ENCODE data around the gene USF2. TPM values are rescaled to one million over a fixed set of nuclear protein-coding genes. Genes with fewer than 3 reads are reported as not detected.

The USF2 gene
- total RNA-seq, 2 experiments from 2014 or later, result 138 to 154 TPM

DNA sequence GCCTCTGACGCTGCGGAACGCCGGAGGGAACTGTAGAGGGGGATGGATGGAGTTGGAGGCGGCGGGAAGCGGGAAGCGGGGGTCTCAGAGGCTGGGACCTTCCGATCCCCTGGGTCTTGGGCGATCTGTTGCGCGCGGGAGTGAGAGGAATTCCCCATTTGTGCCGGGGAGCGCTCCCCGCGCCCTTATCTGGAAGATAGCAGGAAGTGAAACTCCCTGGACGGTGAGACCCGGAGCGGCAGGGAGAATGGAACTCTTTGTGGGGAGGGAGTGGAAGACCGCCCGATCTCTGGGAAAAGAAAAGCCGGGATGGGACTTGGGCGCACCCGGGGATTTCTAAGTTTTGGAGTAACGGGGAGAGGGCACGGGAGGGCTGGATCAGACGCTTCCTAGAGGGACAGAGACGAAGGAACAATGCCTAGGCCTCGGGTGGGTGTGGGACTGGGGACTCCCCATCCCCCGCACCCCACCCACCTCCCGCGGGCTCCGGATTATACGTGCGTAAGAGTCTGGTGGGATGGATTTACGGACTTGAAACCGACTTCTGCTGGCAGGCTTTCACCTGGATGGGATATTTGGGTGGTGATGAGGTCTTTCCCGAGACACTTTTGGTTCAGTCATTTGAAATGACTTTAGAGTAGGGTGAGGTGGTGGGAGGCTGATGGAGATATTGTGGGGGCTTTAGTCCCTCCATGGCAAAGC lies 19.5 kb upstream of the USF2 start:
- H3K27me3 Mint-ChIP-seq, result peaks cover 29% of the 10 kb centered on the region

DNA sequence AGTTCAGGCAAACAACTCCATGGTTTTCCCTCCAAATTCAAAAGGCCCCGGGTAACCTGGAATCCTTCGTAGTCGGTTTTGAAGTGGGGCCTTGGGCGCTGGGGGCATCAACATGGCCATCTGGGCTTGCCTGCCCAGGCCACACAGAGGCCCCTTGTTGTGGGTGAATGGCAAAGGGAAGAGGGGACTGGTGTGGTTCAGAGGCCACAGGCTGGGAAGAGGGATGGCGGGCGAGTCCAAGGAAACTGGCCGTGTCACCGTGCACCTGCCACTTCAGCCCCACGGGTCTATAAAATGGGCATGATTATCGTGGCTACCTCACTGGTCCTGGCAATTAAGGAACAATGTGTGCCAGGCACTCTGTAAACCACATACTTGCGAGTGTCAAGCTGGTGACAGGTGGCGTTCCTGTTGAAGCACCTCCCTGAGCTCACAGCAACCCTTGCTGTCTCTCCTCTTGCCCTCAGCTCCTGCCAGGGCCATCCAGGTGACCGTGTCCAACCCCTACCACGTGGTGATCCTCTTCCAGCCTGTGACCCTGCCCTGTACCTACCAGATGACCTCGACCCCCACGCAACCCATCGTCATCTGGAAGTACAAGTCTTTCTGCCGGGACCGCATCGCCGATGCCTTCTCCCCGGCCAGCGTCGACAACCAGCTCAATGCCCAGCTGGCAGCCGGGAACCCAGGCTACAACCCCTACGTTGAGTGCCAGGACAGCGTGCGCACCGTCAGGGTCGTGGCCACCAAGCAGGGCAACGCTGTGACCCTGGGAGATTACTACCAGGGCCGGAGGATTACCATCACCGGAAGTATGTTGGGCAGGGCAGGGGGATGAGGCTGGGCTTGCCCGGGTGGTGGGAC lies 18.7 kb upstream of the USF2 start:
- Mint-ChIP-seq H3K36me3 (peaks cover 8% of the 10 kb centered on the region), H3K27ac (no peak overlapping the region), H3K9me3 (ENCODE audit: low read depth) (no peaks in the 10 kb centered on the region), H3K4me3 (peak overlapping the region; percentile 79), H3K4me1 (peaks cover 25% of the 10 kb centered on the region), H3K27me3 (peaks cover 24% of the 10 kb centered on the region)
- CTCF ChIA-PET, result interaction anchor here (1.1 kb wide), 1 partner anchor 20 kb away, joined by 3 read pairs; no protein-coding TSS in a partner anchor
- DNase-seq (peak; percentile 36), ATAC-seq (no peak)

More for the DNA sequence above, 19.5 kb upstream of the USF2 start:
- peak overlapping the region; percentile 79 for H3K4me3 Mint-ChIP-seq
- ATAC-seq, result no peak
- peak overlapping the region; percentile 33 for H3K27ac Mint-ChIP-seq
- peaks cover 25% of the 10 kb centered on the region for H3K4me1 Mint-ChIP-seq
- H3K36me3 Mint-ChIP-seq, result peaks cover 13% of the 10 kb centered on the region
- no peaks in the 10 kb centered on the region for H3K9me3 Mint-ChIP-seq (ENCODE audit: low read depth)
- no peak for DNase-seq
- CTCF ChIA-PET, result no interaction called here

DNA sequence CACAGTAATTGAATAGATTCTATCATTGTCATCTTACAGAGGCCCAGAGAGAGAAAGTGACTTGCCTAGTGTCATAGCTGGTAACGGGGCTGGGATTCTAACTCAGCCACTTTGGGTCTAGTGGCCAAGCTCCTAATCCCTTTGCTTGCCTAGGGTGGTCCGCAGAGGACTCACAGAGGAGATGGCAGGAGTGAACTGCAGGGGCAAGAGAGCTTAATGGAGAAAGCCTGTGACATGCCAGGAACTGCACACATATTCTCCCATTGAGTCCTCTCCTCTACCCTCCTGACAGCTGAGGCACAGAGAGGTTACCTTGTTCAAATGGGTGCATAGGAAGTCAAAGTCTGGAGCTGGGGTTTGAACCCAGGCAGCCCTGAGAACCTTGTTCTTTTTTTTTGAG lies 17.3 kb upstream of the USF2 start:
- ATAC-seq (no peak), DNase-seq (no peak)
- CTCF ChIA-PET, result interaction anchor here (1.1 kb wide), 1 partner anchor 18 kb away, joined by 3 read pairs; no protein-coding TSS in a partner anchor
- Mint-ChIP-seq H3K4me1 (peaks cover 25% of the 10 kb centered on the region), H3K4me3 (no peak overlapping the region), H3K27me3 (peaks cover 17% of the 10 kb centered on the region), H3K9me3 (ENCODE audit: low read depth) (no peaks in the 10 kb centered on the region), H3K27ac (no peak overlapping the region), H3K36me3 (peaks cover 7% of the 10 kb centered on the region)

DNA sequence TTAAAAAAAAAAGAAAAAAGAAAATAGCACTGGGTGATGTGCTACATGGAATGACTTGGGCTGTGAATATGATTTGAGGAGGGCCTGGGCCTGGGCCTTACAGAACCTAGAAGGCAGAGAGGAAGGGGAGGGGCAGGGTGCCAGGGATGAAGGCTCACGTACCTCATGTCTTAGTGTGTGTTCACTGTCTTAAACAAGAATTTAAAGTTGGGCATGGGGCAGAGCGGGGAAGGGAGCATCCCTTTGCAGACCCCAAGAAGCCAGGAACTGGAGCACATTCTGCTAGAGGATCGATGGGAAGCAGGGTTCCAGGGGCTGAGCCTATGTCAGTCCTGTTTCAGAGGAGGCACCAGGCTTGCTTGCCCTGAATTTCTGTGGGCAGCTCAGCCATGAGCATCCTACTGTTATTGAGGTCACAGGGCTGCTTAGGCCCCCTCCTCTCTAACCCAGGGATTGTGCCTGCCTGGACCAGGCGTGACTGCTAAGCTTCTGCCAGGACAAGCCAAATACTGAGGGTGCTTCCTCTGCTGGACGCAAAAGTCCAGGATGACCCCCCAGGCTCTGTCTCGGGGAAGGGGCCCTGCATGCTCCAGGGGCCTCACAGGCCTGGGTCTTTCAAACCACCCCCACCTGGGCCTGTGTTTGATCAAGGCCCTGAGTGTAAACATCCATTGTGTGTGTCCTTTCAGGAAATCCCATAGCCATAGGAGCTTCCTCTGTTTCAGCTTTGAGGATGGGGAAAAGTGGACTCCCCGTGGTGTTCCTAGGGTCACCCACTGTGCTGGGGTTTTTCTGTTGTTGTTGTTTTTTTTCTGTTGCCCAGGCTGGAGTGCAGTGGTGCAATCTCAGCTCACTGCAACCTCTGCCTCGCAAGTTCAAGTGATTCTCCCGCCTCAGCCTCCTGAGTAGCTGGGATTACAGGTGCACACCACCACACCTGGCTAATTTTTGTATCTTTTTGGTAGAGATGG lies 15.2 kb upstream of the USF2 start:
- CTCF ChIA-PET, result interaction anchor here (1.2 kb wide), 1 partner anchor 112 kb away, joined by 3 read pairs; no protein-coding TSS in a partner anchor
- Mint-ChIP-seq H3K9me3 (ENCODE audit: low read depth) (no peaks in the 10 kb centered on the region), H3K4me3 (no peak overlapping the region), H3K27me3 (peaks cover 6% of the 10 kb centered on the region), H3K36me3 (peaks cover 7% of the 10 kb centered on the region), H3K4me1 (peaks cover 18% of the 10 kb centered on the region), H3K27ac (no peak overlapping the region)
- ATAC-seq (no peak), DNase-seq (peak; percentile 27)

DNA sequence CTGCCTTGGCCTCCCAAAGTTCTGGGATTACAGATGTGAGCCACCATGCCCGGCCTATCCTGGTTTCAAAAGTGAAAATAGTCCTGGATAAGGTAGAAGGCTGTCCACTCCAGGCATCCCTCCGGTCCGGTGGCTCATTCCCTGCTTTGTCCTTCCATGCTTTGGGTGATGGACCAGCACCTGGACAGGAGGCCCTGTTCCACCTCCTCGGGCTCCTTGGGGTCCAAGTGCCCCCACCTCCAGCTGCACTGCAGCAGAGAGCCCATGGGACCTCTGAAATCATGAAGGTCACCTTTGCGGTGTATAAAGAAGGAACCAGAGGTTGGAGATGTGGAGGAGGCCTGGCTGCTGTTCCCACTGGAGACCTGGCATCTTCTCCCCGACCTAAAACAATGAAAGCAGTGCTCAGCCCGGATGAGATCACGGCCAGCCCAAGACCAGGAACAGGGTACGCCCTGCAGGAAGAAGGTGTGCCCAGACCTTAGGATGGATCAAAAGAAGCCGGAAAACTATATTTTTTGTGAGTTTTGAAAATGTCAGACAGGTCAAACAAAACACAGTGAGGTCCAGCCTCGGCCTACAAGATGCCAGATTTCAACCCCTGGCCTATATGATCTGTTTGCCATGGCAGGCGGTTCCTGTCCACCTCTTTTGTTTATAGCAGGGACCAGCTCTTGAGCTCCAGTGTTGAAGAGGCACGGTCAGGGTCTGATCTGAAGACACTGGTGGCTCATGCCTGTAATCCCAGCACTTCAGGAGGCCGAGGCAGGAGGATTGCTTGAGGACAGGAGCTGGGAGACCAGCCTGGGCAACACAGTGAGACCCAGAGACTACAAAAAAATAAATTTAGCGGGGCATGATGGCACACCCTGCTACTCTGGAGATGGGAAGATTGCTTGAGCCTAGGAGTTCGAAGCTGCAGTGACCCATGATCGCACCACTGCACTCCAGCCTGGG lies 14.1 kb upstream of the USF2 start:
- H3K27ac Mint-ChIP-seq, result no peak overlapping the region
- ATAC-seq (no peak), DNase-seq (peak; percentile 22)
- CTCF ChIA-PET, result interaction anchor here (0.9 to 1.2 kb wide), 2 partner anchors 13 to 113 kb away, joined by 3 read pairs; no protein-coding TSS in a partner anchor
- peaks cover 11% of the 10 kb centered on the region for H3K4me1 Mint-ChIP-seq
- no peaks in the 10 kb centered on the region for H3K27me3 Mint-ChIP-seq
- no peaks in the 10 kb centered on the region for H3K9me3 Mint-ChIP-seq (ENCODE audit: low read depth)
- peaks cover 7% of the 10 kb centered on the region for H3K36me3 Mint-ChIP-seq
- H3K4me3 Mint-ChIP-seq, result no peak overlapping the region

DNA sequence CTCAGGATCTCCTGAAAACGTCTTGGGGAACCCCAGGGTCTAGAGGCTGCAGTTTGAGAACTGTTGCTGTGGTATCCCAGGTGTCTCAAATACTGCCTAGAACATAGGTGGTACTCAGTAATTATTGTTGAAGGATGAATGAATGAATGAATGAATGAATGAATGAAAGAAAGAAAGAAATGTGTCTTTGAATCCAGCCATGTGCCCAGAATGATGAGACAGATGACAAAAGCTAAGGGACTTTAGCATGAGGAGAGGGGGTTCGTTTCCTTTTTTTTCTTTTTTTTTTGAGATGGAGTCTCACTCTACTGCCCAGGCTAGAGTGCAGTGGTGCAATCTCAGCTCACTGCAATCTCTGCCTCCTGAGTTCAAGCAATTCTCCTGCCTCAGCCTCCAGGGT lies 12.2 kb upstream of the USF2 start:
- Mint-ChIP-seq H3K36me3 (peaks cover 5% of the 10 kb centered on the region), H3K4me1 (peaks cover 2% of the 10 kb centered on the region), H3K27me3 (no peaks in the 10 kb centered on the region), H3K27ac (no peak overlapping the region), H3K9me3 (ENCODE audit: low read depth) (no peaks in the 10 kb centered on the region), H3K4me3 (no peak overlapping the region)
- CTCF ChIA-PET, result no interaction called here
- ATAC-seq (no peak), DNase-seq (no peak)

DNA sequence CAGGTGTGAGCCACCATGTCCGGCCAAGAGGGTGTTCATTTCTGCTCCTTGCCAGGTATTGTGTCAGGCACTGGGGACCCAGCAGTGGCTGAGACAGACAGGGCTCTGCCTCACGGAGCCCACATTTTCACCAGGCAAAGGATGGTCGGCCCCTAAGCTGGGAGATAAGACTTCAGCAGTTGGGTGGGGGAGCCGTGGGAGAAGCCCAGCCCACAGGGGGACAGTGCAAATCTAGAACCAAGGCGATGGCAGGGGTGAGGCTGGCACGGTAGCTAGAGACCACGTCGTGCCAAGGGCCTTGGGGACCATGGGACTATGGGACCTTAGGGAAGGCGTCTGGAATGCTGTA lies 11.7 kb upstream of the USF2 start:
- ATAC-seq, result no peak
- Mint-ChIP-seq H3K27me3 (no peaks in the 10 kb centered on the region), H3K36me3 (peaks cover 4% of the 10 kb centered on the region), H3K9me3 (ENCODE audit: low read depth) (no peaks in the 10 kb centered on the region), H3K4me3 (no peak overlapping the region), H3K4me1 (peaks cover 2% of the 10 kb centered on the region), H3K27ac (no peak overlapping the region)
- CTCF ChIA-PET, result no interaction called here
- no peak for DNase-seq

DNA sequence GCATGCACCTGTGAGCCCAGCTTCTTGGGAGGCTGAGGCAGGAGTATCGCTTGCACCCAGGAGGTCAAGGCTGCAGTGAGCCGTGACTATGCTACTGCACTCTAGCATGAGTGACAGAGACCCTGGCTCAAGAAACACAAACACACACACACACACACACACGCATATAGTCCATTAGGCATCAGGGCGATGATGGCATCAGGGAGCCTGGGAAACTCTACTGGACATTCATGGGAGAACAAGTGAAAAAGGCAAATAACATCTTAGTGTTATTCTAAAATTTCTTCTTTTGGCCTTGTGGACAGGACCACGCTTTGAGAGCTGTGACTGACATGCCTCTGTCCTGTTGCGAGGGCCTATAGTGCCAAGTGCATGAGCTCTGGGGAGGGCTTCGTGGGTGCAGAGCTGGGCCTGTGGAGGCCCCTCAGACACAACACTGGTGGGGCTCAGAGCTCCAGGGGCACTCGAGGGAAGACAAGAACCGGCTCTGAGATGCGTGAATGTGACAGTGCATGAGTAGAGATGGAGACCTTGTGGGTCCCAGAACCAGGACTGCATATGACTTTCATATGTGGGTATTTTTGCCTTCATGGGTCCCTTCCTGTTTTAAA lies 8.0 kb upstream of the USF2 start:
- Mint-ChIP-seq H3K36me3 (no peaks in the 10 kb centered on the region), H3K4me3 (no peak overlapping the region), H3K9me3 (ENCODE audit: low read depth) (no peaks in the 10 kb centered on the region), H3K27ac (no peak overlapping the region), H3K4me1 (peaks cover 5% of the 10 kb centered on the region), H3K27me3 (no peaks in the 10 kb centered on the region)
- no peak for ATAC-seq
- CTCF ChIA-PET, result interaction anchor here (0.6 to 0.7 kb wide), 2 partner anchors 108 to 120 kb away, joined by 3 read pairs; no protein-coding TSS in a partner anchor
- DNase-seq, result peak; percentile 38

DNA sequence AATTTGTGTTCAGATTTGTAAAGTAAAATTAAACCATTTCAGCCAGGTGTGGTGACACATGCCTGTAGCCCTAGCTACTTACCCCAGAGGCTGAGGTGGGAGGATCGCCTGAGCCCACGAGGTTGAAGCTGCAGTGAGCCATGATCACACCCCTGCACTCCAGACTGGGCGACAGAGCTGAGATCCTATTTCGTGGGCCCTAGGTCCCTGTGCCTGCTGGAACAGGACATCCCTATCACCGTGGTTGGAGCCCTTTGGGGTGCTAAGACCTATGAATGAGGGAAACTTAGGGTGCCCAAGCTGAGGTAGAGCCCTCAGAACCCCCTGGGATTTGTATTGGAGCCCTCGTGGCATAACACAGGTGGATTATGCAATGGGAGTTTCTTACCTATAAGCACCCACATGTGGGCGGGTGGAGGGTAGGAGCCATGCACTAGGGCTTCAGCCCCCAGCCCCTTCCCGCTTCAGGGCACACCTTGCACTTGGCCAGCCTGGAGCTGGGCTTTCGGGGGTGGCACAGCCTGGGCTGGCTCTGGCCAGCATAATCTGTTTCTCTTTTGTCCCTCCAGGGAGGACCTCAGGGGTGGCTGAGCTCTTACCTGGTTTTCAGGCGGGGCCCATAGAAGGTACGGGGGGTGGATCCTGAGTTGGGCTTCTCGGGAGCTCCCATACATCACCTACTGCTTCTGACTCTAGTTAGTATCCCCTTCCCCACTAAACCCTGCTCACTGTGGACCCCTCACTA lies 7.2 kb upstream of the USF2 start:
- Mint-ChIP-seq H3K27me3 (no peaks in the 10 kb centered on the region), H3K27ac (no peak overlapping the region), H3K36me3 (peaks cover 3% of the 10 kb centered on the region), H3K9me3 (ENCODE audit: low read depth) (no peaks in the 10 kb centered on the region), H3K4me1 (peaks cover 10% of the 10 kb centered on the region), H3K4me3 (no peak overlapping the region)
- ATAC-seq, result no peak
- CTCF ChIA-PET, result interaction anchor here (0.6 to 0.7 kb wide), 2 partner anchors 108 to 120 kb away, joined by 3 read pairs; no protein-coding TSS in a partner anchor
- peak; percentile 37 for DNase-seq

DNA sequence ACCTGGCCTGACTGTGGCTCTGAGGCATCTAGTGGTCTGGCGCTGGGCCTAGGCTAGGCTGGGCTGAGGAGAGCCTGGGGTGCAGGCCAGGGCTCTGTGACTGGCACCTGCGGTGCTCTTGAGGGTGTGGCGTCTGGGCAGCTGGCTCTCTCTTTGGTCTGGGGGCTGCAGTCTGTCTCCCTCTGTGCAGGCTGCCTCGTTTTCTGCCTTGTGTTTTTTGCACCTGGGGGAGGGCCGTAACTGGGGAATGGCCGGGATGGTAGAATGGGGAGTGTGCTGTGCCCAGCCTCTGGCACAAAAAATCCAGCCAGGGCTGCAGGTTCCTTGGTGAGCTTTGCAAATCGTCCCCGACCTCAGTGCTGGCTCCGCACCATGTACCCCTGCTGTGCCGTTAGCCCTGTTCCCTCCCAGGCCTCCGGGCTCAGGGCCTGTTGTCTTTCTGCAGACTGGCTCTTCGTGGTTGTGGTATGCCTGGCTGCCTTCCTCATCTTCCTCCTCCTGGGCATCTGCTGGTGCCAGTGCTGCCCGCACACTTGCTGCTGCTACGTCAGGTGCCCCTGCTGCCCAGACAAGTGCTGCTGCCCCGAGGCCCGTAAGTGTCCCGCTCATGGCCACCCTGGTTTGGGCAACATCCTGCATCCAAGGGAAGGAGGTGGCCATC lies 6.5 kb upstream of the USF2 start:
- Mint-ChIP-seq H3K27me3 (no peaks in the 10 kb centered on the region), H3K36me3 (peaks cover 3% of the 10 kb centered on the region), H3K27ac (no peak overlapping the region), H3K4me3 (no peak overlapping the region), H3K4me1 (peaks cover 11% of the 10 kb centered on the region), H3K9me3 (ENCODE audit: low read depth) (no peaks in the 10 kb centered on the region)
- ATAC-seq (no peak), DNase-seq (peak; percentile 32)
- CTCF ChIA-PET, result no interaction called here

Measured in activated CD8-positive, alpha-beta memory T cell treated with anti-CD3 and anti-CD28 coated beads, Interleukin-2, amount 10 ng/mL, durations not matched to agents 7 days and 5 days (primary cell).